ENCODE results near the gene FAM114A1. TPM values are rescaled to one million over a fixed set of nuclear protein-coding genes. Genes with fewer than 3 reads are reported as not detected.

The FAM114A1 gene
- total RNA-seq, 2 experiments from 2014 or later = 0.16 to 0.20 TPM

DNA sequence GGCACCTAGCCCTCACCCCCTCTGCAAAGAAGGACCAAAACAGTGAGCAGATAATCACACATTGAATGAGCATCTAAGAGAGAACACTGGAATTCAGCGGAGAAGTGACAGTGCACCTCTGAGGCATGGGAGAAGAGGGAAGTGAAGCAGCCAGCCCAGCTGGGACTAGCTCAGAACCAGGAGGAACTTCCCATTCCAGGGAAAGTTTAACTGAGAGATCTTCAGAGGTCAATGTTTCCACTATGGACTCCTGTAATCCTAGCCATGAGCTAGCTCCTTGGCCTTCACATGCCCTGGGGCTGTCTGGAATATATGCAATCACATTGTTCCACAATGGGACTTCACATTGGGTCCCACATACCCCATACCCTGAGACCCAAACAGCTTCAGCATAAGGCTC is 35.4 kb upstream of the FAM114A1 start:
- POLR2A ChIA-PET = no interaction called here
- Mint-ChIP-seq H3K36me3 (ENCODE audit: low read depth) (peaks cover 2% of the 10 kb centered on the region), H3K27ac (no peak overlapping the region)

DNA sequence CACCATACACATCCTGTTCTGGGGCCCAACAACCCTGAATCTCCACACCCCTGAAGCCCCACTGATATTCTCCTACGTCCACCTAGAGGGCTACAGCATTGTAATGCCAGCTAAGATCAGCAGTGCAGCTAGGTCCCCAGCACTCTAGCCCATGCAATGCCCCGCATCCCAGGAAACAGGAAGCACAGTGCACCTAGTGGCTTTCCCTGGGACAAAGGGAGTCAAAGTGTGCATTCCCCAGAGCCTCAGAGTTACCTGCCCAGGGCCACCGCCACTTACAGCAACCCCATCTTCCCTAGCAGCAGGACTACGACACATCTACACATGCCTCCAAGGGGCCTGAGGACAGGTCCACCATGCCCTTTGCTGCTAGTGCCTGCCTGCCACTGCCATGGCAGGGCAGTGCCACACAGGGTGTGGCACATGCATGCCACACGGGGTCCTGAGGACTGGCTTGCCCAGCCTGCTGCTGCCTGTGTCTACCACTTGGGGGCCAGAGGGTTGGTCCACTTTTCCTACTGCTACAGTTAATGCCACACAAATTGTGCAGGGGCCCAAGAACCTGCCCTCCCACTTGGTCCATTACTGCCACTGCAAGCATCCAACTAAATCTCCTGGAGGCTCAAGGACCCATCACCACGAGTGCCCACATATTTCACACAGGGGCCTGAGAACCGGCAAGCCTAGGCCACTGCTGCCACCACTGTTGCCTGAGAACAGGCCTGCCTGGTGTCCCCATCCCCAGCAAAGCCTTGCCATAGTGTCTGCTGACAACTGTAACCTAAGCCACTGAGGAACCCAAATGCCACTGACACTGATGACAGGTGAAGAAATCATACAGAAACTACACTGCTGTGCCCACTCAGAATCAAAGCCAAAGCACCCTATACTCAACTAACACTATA is 34.7 kb upstream of the FAM114A1 start:
- no peak for DNase-seq
- H3K27me3 Mint-ChIP-seq = no peaks in the 10 kb centered on the region
- ATAC-seq = no peak
- peaks cover 8% of the 10 kb centered on the region for H3K4me1 Mint-ChIP-seq (ENCODE audit: low read depth)
- intact Hi-C loops (cut with micrococcal nuclease) = no loop called here
- H3K9me3 Mint-ChIP-seq = peaks cover 14% of the 10 kb centered on the region
- TF ChIP-seq, protein P1, sequence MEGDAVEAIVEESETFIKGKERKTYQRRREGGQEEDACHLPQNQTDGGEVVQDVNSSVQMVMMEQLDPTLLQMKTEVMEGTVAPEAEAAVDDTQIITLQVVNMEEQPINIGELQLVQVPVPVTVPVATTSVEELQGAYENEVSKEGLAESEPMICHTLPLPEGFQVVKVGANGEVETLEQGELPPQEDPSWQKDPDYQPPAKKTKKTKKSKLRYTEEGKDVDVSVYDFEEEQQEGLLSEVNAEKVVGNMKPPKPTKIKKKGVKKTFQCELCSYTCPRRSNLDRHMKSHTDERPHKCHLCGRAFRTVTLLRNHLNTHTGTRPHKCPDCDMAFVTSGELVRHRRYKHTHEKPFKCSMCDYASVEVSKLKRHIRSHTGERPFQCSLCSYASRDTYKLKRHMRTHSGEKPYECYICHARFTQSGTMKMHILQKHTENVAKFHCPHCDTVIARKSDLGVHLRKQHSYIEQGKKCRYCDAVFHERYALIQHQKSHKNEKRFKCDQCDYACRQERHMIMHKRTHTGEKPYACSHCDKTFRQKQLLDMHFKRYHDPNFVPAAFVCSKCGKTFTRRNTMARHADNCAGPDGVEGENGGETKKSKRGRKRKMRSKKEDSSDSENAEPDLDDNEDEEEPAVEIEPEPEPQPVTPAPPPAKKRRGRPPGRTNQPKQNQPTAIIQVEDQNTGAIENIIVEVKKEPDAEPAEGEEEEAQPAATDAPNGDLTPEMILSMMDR (IDR thresholded peaks at IDR 0.05) = peak; percentile 17
- H3K4me3 Mint-ChIP-seq = no peak overlapping the region
- no peak overlapping the region for H3K27ac Mint-ChIP-seq
- ChIA-PET POLR2A (no interaction called here), CTCF (no interaction called here)
- peaks cover 2% of the 10 kb centered on the region for H3K36me3 Mint-ChIP-seq (ENCODE audit: low read depth)

More for the DNA sequence above, 35.4 kb upstream of the FAM114A1 start:
- Mint-ChIP-seq H3K9me3 (peaks cover 14% of the 10 kb centered on the region), H3K4me3 (no peak overlapping the region), H3K4me1 (ENCODE audit: low read depth) (peaks cover 2% of the 10 kb centered on the region), H3K27me3 (no peaks in the 10 kb centered on the region)
- TF ChIP-seq, protein P1 (IDR thresholded peaks at IDR 0.05) = no peak
- DNase-seq = no peak
- CTCF ChIA-PET = interaction anchor here (0.9 to 1.1 kb wide), 4 partner anchors 10 to 33 kb away, joined by 3 to 4 read pairs (median 3); partner anchors contain the start of gene TLR1
- ATAC-seq = no peak
- intact Hi-C loops (cut with micrococcal nuclease) = no loop called here

GRCh38 chr4:38834570-38834969 is 33.0 kb upstream of the FAM114A1 start:
- POLR2A ChIA-PET = no interaction called here
- CTCF ChIA-PET = interaction anchor here (0.9 to 1.1 kb wide), 3 partner anchors 22 to 75 kb away, joined by 3 to 4 read pairs (median 3); partner anchors contain the start of gene TLR6
- no peak for ATAC-seq
- Mint-ChIP-seq H3K27ac (no peak overlapping the region), H3K9me3 (peaks cover 14% of the 10 kb centered on the region), H3K4me3 (no peak overlapping the region), H3K27me3 (no peaks in the 10 kb centered on the region), H3K36me3 (ENCODE audit: low read depth) (peaks cover 2% of the 10 kb centered on the region), H3K4me1 (ENCODE audit: low read depth) (peaks cover 16% of the 10 kb centered on the region)
- TF ChIP-seq, protein P1 (IDR thresholded peaks at IDR 0.05) = no peak
- no peak for DNase-seq
- intact Hi-C loops (cut with micrococcal nuclease) = no loop called here

- peaks cover 2% of the 10 kb centered on the region for H3K36me3 Mint-ChIP-seq (ENCODE audit: low read depth)
- DNase-seq (no peak), ATAC-seq (peak; percentile 71)
- no peaks in the 10 kb centered on the region for H3K27me3 Mint-ChIP-seq
- H3K9me3 Mint-ChIP-seq = peaks cover 14% of the 10 kb centered on the region
- TF ChIP-seq, protein P1 (IDR thresholded peaks at IDR 0.05) = no peak
- H3K27ac Mint-ChIP-seq = peak overlapping the region; percentile 25
- H3K4me3 Mint-ChIP-seq = no peak overlapping the region
- peaks cover 16% of the 10 kb centered on the region for H3K4me1 Mint-ChIP-seq (ENCODE audit: low read depth)
- CTCF ChIA-PET = no interaction called here
- intact Hi-C loops (cut with micrococcal nuclease) = no loop called here
- POLR2A ChIA-PET = no interaction called here
Observed at GRCh38 chr4:38837334-38837733, 30.3 kb upstream of the FAM114A1 start.

GRCh38 chr4:38837849-38838248 is 29.8 kb upstream of the FAM114A1 start:
- no peak for DNase-seq
- Mint-ChIP-seq H3K4me1 (ENCODE audit: low read depth) (peaks cover 16% of the 10 kb centered on the region), H3K27ac (peak overlapping the region; percentile 25), H3K27me3 (no peaks in the 10 kb centered on the region), H3K9me3 (peaks cover 14% of the 10 kb centered on the region), H3K36me3 (ENCODE audit: low read depth) (peaks cover 2% of the 10 kb centered on the region), H3K4me3 (no peak overlapping the region)
- ChIA-PET POLR2A (no interaction called here), CTCF (interaction anchor here (1.0 kb wide), 1 partner anchor 24 kb away, joined by 3 read pairs; no protein-coding TSS in a partner anchor)
- intact Hi-C loops (cut with micrococcal nuclease) = no loop called here
- peak; percentile 77 for ATAC-seq
- TF ChIP-seq, protein P1 (IDR thresholded peaks at IDR 0.05) = no peak
